SH-SY5Y (cell line): ENCODE measurements around the gene ATP9A.

Source experiments
- GATA2 ChIP-seq: IDR thresholded peaks from 2 replicates; pipeline ENCODE4 v1.6.1; 2011; ENCODE audit warnings: mild to moderate bottlenecking, low read depth, low read length
- GATA3 ChIP-seq: IDR thresholded peaks from 2 replicates; pipeline ENCODE4 v1.6.1; 2011; ENCODE audit warnings: low read depth, mild to moderate bottlenecking, low read length, moderate library complexity

DNA sequence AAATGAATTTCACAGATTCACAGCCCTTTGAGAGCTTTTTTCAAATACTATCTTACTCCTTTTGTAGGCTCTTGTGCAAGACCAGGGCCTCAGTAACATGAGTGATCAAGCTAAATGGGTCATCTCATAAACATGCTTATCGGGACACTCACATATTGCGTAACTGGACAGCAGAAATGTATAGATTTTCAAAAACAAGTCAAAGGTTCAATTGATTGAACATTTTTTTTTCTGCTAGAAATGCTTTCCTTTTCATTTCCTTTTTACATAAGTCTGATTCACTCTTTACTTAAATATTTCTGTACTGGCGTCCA, 42.8 kb upstream of the ATP9A start:
- TF ChIP-seq GATA2 (no peak), GATA3 (no peak)
